HG03571 (cell line): Measurements from ENCODE around the gene VCY1B.
"Not testable (repeated sequence)": the region's sequence is repeated elsewhere in the genome, so short reads cannot be mapped to it uniquely, and the experiment has no call there.

Experiments
- ATAC-seq: cut with Tn5 transposase; IDR thresholded peaks from one replicate; pipeline ENCODE4 v1.9.1; 2021; ENCODE audit not compliant: unreplicated experiment

VCY1B gene

DNA sequence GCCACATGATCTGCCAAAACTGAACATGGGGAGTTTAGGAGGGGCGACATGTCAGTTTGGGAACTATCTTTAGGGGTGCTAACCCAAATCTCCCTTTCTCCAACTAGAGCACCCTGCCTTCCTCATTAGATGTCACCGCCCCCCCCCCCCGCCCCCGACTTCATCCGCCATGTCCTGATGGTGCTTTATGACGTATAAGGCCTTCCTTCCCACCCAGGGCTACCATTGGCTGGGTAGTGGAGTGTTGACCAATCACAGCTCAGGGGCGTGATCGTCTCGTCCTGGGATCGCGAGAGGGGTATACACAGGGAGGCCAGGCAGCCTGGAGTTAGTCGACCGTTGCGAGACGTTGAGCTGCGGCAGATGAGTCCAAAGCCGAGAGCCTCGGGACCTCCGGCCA is at the start of gene VCY1B:
TSS of gene VCY1B (plus strand) at position 301 of the 400 bp plus-strand sequence. CDS start at position 364, 63 bp downstream.
- not testable (repeated sequence) for ATAC-seq

DNA sequence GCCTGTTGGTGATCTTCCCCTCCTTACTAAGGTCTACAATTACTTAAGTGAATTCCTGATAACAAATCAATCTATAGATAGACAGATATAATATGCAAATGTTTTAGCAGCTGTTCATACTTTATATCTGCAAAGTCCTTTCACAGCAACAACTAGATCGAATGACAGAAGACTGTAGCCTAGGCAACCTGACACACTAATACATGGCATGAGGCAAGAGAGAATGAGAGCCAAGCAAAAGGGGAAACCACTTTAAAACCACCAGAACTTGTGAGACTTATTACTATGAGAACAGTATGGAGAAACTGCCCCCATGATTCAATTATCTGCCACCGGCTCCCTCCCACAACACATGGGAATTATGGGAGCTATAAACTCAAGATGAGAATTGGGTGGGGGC is 44.1 kb upstream of the VCY1B start:
- ATAC-seq, result not testable (repeated sequence)

DNA sequence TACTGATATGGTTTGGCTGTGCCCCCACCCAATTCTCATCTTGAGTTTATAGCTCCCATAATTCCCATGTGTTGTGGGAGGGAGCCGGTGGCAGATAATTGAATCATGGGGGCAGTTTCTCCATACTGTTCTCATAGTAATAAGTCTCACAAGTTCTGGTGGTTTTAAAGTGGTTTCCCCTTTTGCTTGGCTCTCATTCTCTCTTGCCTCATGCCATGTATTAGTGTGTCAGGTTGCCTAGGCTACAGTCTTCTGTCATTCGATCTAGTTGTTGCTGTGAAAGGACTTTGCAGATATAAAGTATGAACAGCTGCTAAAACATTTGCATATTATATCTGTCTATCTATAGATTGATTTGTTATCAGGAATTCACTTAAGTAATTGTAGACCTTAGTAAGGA is 25.6 kb upstream of the VCY1B start:
- not testable (repeated sequence) for ATAC-seq

DNA sequence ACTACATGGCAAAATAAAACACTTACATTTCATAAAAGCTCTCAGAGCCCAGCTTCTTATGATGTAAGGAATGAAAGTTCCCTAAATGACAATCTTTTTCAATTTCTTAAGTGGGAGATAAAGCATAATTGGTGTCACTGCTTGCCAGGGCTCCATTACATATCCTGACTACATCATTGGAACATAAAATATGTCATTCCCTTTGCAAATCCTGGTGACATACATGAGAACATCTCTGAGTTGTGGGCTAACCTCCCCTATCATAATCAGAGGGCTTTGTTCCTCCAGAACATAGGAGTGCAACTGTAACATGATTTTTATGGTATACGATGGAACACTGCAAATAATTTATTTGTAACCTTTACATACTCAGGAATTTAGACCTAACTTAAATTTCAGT is 29.9 kb downstream of the VCY1B start:
- ATAC-seq, result no peak
